Astrocyte (in vitro differentiated cells and primary cell): ENCODE measurements around the gene HRH2.

Experiments
- EZH2 ChIP-seq: IDR thresholded peaks from 2 replicates; pipeline ENCODE4 v1.6.1; 2012; ENCODE audit warnings: mild to moderate bottlenecking, low read length, inconsistent platforms; ENCODE audit not compliant: insufficient read depth
- TF ChIP-seq, protein P1 (sequence below): IDR thresholded peaks from 2 replicates; pipeline ENCODE4 v1.5.1; 2011; ENCODE audit warnings: low read depth, mild to moderate bottlenecking, inconsistent platforms, low read length, moderate library complexity; ENCODE audit not compliant: insufficient read depth

DNA sequence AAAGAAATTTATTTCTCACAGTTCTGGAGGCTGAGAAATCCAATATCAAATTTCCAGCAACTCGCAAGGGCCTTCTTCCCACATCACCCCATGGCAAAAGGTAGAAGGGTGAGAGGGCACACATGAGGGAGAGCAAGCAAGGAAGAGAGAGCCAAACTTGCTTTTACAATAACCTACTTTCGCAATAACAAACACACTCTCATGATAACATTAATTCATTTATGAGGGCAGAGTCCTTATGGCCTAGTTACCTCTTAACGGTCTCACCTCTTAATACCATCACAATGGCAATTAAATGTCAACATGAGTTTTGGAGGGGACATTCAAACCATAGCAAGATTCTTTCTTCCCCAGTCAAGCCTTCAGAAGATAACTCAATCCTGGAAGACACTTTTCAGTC is 11.6 kb upstream of the HRH2 start:
- TF ChIP-seq, protein P1, sequence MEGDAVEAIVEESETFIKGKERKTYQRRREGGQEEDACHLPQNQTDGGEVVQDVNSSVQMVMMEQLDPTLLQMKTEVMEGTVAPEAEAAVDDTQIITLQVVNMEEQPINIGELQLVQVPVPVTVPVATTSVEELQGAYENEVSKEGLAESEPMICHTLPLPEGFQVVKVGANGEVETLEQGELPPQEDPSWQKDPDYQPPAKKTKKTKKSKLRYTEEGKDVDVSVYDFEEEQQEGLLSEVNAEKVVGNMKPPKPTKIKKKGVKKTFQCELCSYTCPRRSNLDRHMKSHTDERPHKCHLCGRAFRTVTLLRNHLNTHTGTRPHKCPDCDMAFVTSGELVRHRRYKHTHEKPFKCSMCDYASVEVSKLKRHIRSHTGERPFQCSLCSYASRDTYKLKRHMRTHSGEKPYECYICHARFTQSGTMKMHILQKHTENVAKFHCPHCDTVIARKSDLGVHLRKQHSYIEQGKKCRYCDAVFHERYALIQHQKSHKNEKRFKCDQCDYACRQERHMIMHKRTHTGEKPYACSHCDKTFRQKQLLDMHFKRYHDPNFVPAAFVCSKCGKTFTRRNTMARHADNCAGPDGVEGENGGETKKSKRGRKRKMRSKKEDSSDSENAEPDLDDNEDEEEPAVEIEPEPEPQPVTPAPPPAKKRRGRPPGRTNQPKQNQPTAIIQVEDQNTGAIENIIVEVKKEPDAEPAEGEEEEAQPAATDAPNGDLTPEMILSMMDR, result no peak
- TF ChIP-seq EZH2, result no peak
